ENCODE measurements around the gene LRRC59.

- TF ChIP-seq CTCF (IDR thresholded peaks at IDR 0.05) = no peak
- TF ChIP-seq POLR2A (IDR thresholded peaks at IDR 0.05) = no peak
Measured at GRCh38 chr17:50440172-50440837, 43.0 kb upstream of the LRRC59 start.
